ENCODE measurements around the gene CHMP2A. TPM values are rescaled to one million over a fixed set of nuclear protein-coding genes. Genes with fewer than 3 reads are reported as not detected.

CHMP2A gene
- total and polyA plus RNA-seq, 9 donors: 54.2 to 143 (median 98.3) TPM

GRCh38 chr19:58561373-58562121, 6.6 kb upstream of the CHMP2A start:
- intact Hi-C loops (cut with DNase I): no loop called here
- Histone ChIP-seq H3K9me3 (no peaks in the 10 kb centered on the region), H3K4me3 (peak overlapping the region; percentile 37), H3K27ac (peak overlapping the region; percentile 9 to 75), H3K4me1 (ENCODE audit: insufficient read depth) (peaks cover 21% of the 10 kb centered on the region), H3K27me3 (no peaks in the 10 kb centered on the region), H3K36me3 (no peaks in the 10 kb centered on the region)
- WGBS, 3 donors: 39 to 65% (median 45%) methylated on average over 16 of the region's 16 CpGs
- no peak for TF ChIP-seq CTCF (IDR thresholded peaks at IDR 0.05)
- TF ChIP-seq POLR2A (IDR thresholded peaks at IDR 0.05): no peak
- no peak for TF ChIP-seq EP300 (IDR thresholded peaks at IDR 0.05)
- DNase-seq: no peak

- peaks cover 21% of the 10 kb centered on the region for H3K4me1 ChIP-seq (ENCODE audit: insufficient read depth)
- H3K36me3 ChIP-seq: no peaks in the 10 kb centered on the region
- intact Hi-C loops (cut with DNase I): no loop called here
- H3K4me3 ChIP-seq: no peak overlapping the region
- TF ChIP-seq CTCF (IDR thresholded peaks at IDR 0.05) (no peak), POLR2A (IDR thresholded peaks at IDR 0.05) (no peak), EP300 (IDR thresholded peaks at IDR 0.05) (no peak)
- DNase-seq: peak in 2 of 5 donors; percentile 28 to 34
- H3K27ac ChIP-seq: no peak overlapping the region
- no peaks in the 10 kb centered on the region for H3K9me3 ChIP-seq
- H3K27me3 ChIP-seq: no peaks in the 10 kb centered on the region
Measured at GRCh38 chr19:58560921-58561320, 6.0 kb upstream of the CHMP2A start.

DNA sequence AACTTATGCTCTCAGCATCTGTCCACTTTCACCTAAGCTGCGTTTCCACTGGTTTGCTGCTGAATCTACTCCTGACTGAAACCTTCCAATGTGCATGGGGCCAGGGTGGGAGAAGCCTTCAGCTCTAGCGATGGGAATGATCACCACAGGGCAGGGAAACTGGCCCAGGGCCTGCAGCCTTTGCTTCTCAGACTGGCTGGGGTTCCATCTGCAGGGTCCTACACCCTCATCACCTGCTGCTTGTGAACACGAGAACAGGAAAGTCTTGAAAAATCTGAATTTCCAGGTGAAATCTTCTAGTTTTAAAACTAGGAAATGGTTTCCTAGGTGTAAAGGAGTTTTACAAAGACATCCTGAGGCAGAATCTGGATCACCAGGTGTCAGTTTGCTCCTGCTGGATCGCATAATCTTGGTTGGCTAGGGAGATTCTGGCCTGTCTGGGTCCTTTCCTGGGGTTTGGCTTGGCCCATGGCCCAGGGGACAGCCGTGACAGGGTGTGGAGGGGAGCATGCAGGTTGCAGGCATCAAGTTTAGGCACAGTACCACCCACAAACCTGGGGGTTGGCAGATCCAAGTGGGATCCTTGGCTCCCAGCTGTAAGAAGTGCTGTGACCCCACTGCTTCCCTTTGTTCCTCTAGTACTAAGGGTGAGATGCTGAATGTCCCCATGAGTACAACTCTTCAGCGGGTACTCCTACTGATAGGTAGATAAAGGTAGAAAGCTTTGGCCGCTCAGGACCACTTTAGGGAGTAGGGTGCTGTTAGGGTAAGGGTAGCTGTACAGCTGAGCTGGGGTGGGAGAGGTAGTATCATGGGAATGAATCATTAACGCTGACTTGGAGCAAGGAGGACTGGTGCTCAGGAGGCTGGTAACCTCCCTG, 5.3 kb upstream of the CHMP2A start:
- 67 to 79% (median 75%) methylated on average over 8 of the region's 8 CpGs for WGBS, 3 donors
- no peaks in the 10 kb centered on the region for H3K27me3 ChIP-seq
- no peak for TF ChIP-seq EP300 (IDR thresholded peaks at IDR 0.05)
- no peak for TF ChIP-seq CTCF (IDR thresholded peaks at IDR 0.05)
- no peak for TF ChIP-seq POLR2A (IDR thresholded peaks at IDR 0.05)
- H3K36me3 ChIP-seq: no peaks in the 10 kb centered on the region
- DNase-seq: peak; percentile 35 to 62 (median 50)
- intact Hi-C loops (cut with DNase I): no loop called here
- peak overlapping the region in 1 of 2 donors; percentile 99 for H3K27ac ChIP-seq
- no peaks in the 10 kb centered on the region for H3K9me3 ChIP-seq
- H3K4me3 ChIP-seq: peak overlapping the region; percentile 70
- peaks cover 25% of the 10 kb centered on the region for H3K4me1 ChIP-seq (ENCODE audit: insufficient read depth)

DNA sequence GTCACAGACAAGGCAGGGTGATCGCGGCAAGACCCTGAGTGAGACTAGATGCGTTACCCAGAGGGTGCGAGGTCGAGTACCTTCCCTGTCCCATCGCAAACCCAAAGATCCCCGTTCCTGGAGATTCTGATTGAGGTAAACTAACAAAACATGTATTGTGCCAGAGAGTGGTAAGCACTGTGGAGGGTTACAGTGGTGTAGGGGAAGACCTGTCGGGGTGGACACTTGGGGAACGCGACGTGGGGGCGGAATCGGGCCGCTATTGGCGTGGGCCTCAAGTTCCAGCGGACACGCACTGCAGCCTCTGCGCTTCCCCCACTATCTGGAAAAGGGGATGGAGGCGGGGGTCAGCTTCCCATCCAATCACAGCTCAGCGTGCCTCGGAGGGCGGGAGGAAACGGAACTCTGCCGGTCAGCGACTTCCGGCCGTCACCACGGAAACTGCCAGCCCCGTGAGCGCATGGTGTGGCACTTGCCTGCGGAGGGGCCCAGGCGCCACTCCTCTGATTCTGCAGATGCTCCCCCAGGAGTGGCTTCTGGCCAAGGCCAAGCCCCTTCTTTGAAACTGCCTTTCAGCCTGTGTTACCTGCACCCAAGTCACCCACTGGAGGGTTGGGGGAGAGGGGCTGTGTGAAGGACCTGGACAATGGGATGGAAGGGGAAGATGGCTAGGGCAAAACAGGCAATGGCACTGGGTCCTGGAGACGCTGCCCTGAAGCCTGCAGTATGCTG, 4.5 kb upstream of the CHMP2A start:
- Histone ChIP-seq H3K27ac (peak overlapping the region; percentile 88 to 99), H3K9me3 (no peaks in the 10 kb centered on the region), H3K4me3 (peak overlapping the region; percentile 70), H3K36me3 (no peaks in the 10 kb centered on the region), H3K27me3 (no peaks in the 10 kb centered on the region), H3K4me1 (ENCODE audit: insufficient read depth) (peaks cover 26% of the 10 kb centered on the region)
- TF ChIP-seq POLR2A (IDR thresholded peaks at IDR 0.05) (peak; percentile 93), EP300 (IDR thresholded peaks at IDR 0.05) (no peak), CTCF (IDR thresholded peaks at IDR 0.05) (no peak)
- peak; percentile 92 to 94 (median 93) for DNase-seq
- 0 to 2% (median 0%) methylated on average over 33 of the region's 33 CpGs for WGBS, 3 donors
- intact Hi-C loops (cut with DNase I): no loop called here
